DMS53 (cell line): ENCODE results near the gene BAHCC1.
"Not testable (repeated sequence)": the region's sequence is repeated elsewhere in the genome, so short reads cannot be mapped to it uniquely, and the experiment has no call there.

Source experiments
- DNase-seq: peaks from one replicate; lab custom pipeline; 2025; lab: John Stamatoyannopoulos, UW

Gene BAHCC1

DNA sequence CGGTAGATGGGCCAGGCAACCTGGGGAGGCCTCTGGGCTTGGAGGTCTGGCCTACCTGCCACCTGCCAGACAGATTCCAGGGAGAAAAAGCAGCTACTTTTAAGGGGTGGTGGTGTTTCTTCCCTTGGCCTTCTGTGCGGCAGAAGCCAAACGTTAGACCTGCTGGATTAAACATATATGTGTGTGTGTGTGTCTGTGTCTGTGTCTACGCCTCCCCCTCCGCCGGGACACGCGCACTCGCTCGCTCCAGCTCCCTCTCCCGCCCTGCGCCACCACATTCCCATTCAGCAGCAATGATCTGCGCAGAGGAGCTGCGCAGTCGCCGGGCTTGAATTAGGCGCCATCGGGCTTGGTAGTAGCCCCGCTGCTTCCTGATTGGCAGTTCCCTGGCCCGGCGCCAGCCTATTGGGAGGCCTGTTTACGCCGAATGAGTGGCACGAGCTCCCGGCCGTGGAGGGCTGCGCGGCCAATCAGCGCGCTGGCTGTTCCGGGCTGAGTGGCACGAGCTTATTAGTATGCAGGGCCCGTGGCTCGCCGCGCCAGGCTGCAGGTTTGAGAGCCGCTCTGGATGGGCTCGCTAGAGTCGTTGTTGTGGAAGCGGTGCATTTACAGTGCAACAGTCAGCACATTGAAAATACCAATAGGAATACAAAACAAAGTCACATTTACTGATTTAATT, at the start of gene BAHCC1:
BAHCC1 (plus strand) TSS at position 537 of the 679 bp plus-strand sequence. CDS start 4,283 bp downstream, outside the sequence.
- peak; percentile 100 for DNase-seq

DNA sequence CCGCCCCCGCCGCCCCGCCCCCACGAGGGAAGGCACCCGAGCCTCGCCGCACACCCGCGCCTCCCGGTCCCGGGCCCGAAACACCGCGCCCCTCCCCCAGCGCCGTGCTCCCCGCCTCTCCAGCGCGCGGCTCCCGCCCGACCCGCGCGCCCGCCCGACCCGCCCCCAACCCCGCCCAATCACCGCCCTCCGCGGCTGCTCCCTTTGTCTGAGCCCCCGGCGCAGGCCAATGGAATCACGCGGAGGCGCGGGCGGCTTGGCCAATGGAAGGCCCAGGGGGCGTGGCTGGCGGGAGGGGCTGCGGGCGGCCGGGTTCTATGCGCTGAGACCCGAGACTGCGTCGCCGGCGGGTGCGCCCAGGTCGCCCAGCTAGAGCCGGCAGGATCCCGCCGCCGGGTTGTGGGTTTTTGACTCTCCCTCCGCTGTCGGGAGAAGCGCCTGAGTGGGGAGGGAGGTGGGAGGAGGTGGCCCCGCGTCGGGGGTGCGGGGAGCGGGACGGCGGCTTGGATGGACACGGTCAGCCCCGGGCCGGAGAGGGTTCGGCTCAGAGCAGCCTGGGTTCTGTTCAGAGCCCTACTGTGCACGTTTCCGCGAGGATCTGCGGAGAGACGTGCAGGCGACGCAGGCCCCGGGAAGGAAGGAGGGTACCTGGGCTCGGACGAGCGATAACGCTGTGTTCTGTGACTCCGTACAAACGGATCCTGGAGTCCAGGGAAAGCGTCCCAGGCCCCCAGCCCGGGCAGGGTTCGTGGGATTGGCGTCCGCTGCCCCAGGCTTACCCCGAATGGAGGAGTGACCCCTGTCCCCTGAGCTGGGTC, 49.0 kb upstream of the BAHCC1 start:
- peak; percentile 99 for DNase-seq

DNA sequence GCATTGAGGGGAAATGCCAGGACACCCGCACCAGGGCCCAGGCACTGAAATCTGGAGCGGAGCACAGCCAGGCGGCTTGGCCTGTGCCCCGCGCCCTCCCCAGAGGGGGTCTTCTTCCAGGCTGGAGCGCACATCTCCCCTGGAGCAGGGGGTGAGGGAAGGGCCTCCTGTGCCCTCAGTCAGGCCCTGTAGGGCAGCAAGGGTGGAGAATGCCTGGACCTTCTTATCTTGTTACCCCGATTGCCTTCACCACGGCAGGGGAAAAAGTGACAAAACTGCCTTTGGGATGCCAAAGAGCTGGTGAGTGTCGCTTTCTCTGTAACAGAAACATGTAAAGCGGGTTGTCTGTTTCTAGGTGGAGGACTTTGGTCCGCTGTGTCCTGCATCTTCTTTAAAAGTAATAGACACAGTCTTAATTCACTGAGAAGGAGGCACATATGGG, 48.3 kb upstream of the BAHCC1 start:
- DNase-seq: no peak

DNA sequence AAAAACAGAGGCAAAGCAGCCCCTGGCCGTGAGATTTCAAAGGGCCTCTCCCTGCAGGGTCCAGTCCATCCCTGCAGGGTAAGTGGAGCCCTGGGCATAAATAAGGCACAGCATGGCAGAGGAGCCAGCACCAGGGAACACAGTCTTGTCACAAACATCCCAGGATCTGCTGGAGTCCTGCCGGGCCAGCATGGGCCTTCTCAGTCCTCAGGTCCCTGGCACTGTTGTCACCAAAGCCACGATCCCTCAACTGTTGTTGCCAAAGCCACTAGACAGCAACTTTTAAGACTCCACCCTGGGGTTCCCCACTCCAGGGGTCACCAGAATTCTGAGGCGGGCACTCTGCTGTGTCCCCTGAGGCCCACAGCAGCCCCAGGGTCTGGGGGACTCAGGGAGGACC, 47.8 kb upstream of the BAHCC1 start:
- DNase-seq: no peak

DNA sequence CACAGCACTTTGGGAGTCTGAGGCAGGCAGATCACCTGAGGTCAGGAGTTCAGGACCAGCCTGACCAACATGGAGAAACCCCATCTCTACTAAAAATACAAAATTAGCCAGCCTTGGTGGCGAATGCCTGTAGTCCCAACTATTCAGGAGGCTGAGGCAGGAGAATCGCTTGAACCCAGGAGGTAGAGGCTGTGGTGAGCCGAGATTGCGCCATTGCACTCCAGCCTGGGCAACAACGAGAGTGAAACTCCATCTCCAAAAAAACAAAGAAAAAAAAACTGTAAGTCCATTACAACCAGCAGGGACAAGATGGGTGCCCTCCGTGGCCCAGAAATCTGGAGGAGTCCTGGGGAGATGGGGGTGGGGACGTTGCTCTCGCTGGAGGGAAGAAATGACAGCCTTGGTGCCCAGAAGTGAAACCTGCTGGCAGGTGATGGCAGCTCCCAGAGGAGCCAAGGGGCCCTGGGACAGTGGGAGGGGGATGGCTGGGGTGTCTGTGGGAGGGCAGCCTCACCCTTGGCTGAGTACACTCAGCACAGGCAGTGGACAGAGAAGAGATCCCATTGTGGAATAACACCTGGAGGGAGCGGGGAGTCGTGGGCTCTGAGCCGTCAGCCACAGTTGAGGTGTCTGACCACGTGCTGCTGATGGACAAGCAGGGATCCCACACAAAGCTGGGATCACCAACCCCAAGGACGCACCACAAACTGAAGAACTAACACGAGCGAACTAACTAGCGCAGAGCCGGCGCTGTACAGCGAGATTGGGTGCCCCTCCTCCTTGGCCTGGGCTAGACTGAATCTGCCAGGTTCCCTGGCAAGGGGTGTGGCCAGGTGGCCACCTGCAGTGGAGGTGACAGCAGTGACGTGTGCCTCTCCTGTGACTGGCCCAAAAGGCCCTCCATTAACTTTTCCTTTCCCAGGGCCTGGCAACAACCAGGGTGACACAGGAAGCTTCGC, 46.9 kb upstream of the BAHCC1 start:
- peak; percentile 74 for DNase-seq

DNA sequence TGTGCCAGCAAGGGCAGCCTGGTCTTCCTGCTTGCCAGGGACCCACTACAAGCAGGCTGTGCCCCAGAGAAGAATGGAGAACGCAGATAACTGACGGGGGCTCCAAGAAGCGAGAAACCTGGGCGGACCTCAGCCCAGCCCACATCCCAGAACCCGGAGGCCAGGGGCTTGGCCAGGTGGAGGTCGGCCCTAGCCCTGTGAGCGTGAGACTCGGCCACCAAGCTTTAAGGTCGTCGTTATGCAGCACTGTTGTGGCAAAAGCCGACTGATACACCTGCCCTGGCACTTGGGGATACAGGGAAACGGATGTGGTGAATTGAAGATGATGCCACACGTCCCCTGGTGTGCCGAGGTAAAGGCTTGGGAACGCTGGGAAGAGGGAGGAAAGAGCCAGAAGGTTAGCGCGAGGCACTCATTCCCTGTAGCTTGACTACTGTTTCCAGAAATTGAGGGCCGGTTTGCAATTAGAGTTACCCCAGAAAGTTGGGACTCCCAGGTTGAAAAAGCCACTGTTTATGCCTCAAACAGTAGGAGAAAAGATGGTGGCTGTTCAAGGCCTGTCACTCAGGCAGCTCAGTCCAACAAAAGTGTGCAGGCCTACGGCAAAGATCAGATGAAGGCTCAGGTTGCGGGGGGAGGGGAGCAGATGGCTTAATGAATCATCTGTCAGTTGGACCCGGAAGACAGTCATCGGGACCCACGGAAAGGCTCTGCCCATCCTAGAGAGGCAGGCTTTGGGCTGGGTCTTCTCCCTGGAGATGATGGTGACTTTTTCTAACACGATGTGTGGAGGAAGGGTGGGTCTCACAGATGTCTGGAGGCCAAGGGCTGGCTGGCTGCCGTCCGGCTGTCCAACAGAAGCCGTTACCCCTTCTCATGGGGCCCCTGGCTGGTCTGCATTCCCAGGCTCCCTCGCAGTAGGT, 45.6 kb upstream of the BAHCC1 start:
- DNase-seq: peak; percentile 71

DNA sequence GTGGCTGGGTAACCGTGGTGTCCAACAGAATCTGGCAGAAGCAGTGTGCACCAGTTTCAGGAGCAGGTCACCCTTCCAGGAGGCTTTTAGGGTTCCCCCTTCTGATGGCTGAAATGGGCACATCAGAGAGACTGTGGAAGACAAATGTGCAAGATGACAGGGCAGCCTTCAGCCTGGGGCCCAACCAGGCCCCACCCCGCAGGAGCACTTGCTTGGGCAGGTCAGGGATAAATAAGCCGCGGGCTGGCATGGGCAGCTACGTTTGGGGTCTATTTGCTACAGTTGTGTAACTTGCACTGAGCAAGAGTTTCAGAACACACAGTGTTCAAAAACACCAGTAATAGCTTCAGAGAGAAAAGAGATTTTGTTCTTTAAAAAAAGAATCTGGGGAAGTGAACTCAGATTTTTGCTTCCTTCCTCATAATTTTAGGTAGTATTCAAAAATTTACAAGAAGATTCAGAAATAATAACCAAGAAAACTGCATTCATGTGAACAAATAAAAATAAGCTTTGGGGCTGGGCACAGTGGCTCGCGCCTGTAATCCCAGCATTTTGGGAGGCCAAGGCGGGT, 44.9 kb upstream of the BAHCC1 start:
- no peak for DNase-seq

DNA sequence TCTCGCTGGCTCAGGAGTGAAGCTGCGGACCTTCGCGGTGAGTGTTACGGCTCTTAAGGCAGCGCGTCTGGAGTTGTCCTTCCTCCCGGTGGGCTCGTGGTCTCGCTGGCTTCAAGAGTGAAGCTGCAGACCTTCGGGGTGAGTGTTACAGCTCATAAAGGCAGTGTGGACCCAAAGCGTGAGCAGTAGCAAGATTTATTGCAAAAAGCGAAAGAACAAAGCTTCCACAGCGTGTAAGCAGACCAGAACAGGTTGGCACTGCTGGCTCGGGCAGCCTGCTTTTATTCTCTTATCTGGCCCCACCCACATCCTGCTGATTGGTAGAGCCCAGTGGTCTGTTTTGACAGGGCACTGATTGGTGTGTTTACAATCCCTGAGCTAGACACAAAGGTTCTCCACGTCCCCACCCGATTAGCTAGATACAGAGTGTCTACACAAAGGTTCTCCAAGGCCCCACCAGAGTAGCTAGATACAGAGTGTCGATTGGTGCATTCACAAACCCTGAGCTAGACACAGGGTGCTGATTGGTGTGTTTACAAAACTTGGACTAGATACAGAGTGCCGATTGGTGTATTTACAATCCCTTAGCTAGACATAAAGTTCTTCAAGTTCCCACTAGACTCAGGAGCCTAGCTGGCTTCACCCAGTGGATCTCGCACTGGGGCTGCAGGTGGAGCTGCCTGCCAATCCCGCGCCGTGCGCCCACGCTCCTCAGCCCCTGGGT, 43.8 kb upstream of the BAHCC1 start:
- DNase-seq: not testable (repeated sequence)

DNA sequence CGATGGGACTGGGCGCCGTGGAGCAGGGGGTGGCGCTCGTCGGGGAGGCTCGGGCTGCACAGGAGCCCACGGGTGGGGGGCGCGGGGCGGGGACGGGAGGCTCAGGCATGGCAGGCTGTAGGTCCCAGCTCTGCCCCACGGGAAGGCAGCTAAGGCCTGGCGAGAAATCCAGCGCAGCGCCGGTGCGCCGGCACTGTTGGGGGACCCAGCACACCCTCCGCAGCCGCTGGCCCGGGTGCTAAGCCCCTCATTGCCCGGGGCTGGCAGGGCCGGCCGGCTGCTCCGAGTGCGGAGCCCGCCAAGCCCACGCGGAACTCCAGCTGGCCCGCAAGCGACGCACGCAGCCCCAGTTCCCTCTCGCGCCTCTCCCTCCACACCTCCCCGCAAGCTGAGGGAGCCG, 43.2 kb upstream of the BAHCC1 start:
- not testable (repeated sequence) for DNase-seq

DNA sequence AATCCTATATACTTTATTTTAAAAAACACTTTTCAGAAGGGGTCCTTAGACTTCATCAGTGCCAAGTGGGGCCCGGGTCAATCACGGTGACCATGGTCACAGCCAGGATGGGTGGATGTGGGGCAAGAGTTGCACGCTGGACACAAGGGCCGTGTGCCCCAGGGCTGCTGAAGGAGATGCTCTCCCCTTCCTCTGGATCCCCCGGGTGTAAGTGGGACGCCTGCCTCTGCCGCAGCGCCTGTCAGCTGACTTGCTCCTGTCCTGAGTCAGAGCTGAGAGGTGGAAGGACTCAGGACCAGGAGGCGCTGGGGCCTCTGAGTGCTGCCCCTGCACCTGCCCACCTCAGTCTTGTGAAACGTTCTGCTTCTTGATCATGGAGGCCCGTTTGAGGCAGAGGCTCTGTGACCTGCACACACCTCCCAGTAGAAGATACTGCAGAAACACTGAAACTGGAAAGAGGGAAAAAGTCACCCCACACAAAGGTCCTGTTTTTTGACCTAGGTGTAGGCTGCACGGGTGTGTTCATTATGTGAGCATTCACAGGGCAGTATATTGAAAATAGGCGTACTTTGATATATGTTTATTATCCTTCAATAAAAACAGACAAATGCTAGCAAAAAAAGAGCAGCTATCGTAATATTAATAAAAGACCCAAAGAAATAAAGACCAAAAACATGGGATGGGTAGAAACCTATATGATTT, 40.9 kb upstream of the BAHCC1 start:
- no peak for DNase-seq

DNA sequence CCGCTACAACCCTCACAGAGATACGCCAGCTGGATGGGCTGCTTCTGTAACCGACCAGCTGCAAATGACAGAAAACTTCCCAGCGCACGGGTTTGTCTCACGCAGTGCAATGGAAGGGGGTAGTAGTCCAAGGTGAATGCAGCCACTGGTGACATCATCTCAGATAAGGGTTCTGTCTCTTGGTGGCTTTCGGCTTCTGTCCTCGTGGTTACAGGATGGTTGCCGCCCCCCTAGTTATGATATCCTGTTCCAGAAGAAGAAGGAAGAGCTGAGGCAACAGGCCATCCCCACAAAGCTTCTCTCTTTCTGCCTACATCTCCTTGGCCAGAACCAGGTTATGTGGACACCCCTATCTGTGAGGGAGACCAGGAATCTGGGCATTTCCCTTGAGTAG, 40.3 kb upstream of the BAHCC1 start:
- DNase-seq: no peak

DNA sequence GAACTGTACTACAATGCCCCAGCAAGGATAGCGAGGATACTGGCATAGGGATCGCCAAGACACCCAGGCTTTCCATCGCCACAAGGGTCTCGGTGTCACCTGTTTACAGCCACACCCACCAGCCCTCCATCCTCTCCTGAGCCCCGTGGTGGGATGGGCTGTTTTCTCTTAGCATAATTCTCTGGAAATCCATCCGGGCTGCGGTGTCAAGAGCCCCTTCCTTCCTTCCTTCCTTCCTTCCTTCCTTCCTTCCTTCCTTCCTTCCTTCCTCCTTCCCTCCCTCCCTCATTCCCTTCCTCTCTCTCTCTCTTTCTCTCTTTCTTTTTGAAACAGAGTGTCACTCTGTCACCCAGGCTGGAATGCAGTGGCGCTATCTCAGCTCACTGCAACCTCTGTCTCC, 36.0 kb upstream of the BAHCC1 start:
- DNase-seq: no peak

DNA sequence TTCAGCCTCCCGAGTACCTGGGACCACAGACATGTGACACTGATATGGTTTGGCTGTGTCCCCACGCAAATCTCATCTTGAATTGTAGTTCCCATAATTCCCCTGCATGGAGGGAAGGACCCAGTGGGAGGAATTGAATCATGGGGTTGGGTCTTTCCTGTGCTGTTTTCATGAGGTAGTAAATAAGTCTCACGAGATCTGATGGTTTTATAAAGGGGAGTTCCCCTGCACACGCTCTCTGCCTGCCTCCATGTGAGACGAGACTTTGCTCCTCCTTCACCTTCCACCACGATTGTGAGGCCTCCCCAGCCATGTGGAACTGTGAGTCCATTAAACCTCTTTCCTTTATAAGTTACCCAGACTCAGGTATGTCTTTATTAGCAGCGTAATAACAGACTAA, 33.3 kb upstream of the BAHCC1 start:
- DNase-seq: not testable (repeated sequence)

DNA sequence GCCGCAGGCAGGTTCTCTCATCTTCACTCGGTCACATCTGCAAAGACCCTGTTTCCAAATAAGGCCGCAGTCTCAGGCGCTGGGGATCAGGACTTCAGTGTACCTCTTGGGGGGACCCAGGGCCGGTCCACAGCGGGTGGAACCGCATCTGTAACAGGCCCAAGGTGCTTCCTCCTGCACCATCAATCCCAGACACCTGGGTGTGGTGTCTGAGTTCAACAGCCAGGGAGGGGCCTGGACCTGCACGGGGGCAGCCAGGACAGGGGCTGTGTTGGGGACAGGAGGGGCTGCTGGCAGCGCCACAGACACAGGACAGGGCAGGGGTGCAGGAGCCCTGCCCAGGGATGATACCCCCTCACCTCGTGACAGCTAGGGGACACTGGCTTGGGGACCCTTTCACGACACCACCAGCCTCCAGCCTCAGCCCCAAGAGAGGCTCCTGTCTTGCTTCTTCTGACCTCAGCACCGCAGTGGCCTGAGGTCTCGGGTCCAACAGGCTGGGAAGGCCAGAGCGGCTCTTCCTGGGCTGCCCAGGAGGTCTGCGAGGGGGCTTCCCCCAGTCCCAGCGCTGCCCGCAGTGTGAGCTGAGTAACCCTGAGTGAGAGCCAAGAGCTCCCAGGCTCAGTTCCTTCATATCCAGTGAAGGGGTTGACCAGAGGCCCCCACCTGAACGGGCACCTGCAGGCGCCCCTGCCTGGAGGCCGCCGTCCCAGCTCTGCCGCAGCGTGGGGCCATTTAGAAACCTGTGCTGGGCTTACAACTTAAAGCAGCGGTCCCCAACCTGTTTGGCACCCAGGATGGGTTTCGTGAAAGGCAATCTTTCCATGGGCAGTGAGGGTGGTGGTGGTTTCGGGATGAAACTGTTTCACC, 30.7 kb upstream of the BAHCC1 start:
- DNase-seq: no peak

DNA sequence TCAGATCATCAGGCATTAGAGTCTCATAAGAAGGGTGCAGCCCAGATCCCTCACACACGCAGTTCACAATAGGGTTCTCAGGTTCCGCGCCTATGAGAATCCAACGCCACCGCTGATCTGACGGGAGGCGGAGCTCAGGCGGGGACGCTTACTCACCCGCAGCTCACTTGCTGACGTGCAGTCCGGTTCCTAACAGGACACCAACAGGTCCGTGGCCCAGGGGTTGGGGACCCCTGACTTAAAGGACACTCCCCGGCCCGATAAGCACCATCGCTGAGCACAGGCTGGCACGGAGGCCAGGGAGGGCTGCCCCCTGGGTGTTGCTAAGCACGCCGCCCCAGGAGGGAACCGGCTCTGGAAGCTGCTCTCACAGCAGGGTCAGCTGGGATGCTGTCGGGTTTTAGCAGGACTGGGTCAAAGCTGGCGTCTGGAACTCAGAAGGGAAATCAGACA, 30.1 kb upstream of the BAHCC1 start:
- peak; percentile 89 for DNase-seq

DNA sequence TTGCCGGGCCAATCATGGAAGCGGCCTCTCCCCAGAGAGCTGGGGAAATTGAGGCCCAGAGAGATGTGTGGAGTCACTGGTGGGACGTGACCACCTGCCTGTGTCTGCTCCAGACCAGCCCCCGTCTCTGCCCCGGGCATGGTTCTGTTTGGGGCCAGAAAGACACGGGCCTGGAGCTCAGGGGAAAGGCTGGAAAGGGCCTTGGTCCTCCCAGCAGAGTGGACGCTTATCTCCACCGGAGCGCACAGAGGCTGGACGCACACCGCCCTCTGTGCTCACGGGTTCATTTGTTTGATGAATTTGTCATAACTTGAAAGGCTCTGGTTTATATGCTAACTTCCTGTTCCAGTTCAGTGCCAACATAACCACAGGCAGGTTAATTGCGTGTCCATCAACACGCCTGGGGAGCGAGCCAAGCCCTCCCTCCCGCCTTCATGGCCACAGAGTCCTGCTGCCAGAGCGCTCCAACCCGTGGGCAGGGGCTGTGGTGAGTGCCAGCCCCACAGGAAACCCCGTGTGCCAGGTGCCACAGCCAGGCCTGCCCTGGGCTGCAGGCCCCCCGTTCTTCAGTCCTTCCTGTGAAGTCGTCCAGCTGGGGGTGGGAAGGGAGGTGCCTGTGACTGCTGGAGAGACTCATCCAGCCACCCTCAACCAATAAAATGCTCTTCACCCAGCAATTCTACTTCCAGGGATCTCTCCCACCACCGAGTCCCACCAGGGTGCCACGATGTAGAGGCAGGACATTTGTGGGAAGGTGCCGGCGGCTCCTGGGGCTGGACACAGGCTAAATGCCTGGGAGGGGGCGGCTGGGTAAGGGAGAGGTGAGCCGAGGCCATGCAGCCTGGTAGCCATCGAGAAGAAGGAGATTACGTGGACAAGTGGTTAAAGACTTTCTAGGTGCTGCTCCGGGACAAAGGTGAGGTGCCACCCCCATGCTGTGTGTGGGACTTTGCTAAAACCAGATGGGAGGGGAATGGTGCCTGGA, 29.4 kb upstream of the BAHCC1 start:
- DNase-seq: peak; percentile 94

DNA sequence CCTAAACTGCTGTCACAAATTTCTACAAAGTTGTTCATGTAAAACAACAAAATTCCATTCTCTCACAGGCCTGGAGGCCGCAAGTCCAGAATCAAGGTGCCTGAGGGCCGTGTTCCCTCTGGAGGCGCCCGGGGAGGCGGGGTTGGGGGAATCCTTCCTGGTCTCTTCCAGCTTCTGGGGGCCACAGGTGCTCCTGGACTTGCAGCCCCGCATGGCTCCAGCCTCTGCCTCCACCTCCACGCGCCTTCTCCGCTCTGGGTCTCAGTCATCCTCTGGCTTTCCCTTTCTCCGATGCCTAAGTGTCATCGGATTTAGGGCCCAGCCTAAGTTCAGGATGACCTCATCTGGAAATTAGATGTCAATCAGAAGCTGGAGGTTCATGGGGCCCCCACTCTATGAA, 28.6 kb upstream of the BAHCC1 start:
- DNase-seq: no peak
